Mucosa of descending colon (tissue), 3 donors: Measurements from ENCODE around the gene DOCK9. TPM values are rescaled to one million over a fixed set of nuclear protein-coding genes. Genes with fewer than 3 reads are reported as not detected.

Experiments
- ATAC-seq: fragments of 200-7000 bp; cut with Tn5 transposase; one replicate; pipeline ENCODE4 v1.9.1; 2020; ENCODE audit warnings: mild to moderate bottlenecking, moderate library complexity
- DNase-seq, 3 donors: peaks; one replicate each; pipeline ENCODE4 v3.0.0-alpha.2; 2020
- H3K36me3 ChIP-seq: fragments of 200-600 bp; one replicate; pipeline ENCODE4 v1.8.0; 2021; ENCODE audit warnings: low read depth, mild to moderate bottlenecking
- H3K4me1 ChIP-seq: fragments of 200-600 bp; one replicate; pipeline ENCODE4 v1.8.0; 2021; ENCODE audit warnings: low read depth, mild to moderate bottlenecking
- H3K4me3 ChIP-seq: fragments of 200-600 bp; one replicate; pipeline ENCODE4 v1.8.0; 2021; ENCODE audit warnings: mild to moderate bottlenecking
- H3K9me3 ChIP-seq: fragments of 200-600 bp; one replicate; pipeline ENCODE4 v1.8.0; 2021; ENCODE audit warnings: mild to moderate bottlenecking
- intact Hi-C, 2 donors: fragments of 100-400 bp; cut with DNase I in 1 of 2; cut with micrococcal nuclease in 1 of 2; formaldehyde crosslinking; loops; one replicate each; pipeline versions ENCODE4 v1.11.0 to v1.11.1; 2022; cut with DNase I, micrococcal nuclease
- total RNA-seq, 3 donors: library from RNA; stranded (reverse); fragmentation: NEBNext Ultra II Directional in 2 of 3; extraction: Animal tissue kit (Norgen Biotek cat#: 25700) in 2 of 3; gene quantifications; one replicate each; pipeline versions ENCODE4 v1.2.1 to v1.2.4, GENCODE V29; 2021 to 2023
- TF ChIP-seq, protein P1 (sequence below): fragments of 200-600 bp; IDR thresholded peaks from one replicate; pipeline ENCODE4 v1.8.0; 2022; ENCODE audit warnings: antibody characterized with exemption, mild to moderate bottlenecking
- donor health status: DM: no; HTN: no; CAD: no; lungs with moderate emphysema.
- donor health status: DM: no; HTN: no; CAD: no.
- donor health status: DM: no; HTN: yes; CAD: no.

Gene DOCK9
- total RNA-seq, 3 donors from 2014 or later, result 52.0 to 136 (median 54.4) TPM

DNA sequence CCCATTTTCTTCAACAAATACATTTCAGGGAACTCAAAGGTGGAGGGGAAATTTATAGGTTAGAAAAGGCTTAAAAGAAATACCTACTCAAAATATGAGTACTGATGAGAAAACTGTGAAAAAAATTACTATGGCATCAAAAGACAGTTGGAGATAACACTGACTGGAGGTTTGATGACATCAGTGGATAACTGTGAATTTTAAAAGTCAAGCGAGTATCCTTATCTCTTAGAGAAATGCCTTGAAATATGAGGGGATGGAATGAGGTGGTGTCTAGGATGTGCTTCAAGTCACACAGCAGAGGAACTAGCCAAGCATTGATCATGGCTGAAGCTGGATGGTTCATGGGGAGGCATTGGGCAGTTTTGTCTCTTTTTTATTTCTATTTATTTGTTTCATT, 198.2 kb downstream of the DOCK9 start:
- DNase-seq (no peak), ATAC-seq (no peak)
- intact Hi-C loops, result no loop called here
- Histone ChIP-seq H3K36me3 (no peaks in the 10 kb centered on the region), H3K4me1 (peaks cover 4% of the 10 kb centered on the region), H3K4me3 (no peak overlapping the region), H3K9me3 (no peaks in the 10 kb centered on the region)
- TF ChIP-seq, protein P1, sequence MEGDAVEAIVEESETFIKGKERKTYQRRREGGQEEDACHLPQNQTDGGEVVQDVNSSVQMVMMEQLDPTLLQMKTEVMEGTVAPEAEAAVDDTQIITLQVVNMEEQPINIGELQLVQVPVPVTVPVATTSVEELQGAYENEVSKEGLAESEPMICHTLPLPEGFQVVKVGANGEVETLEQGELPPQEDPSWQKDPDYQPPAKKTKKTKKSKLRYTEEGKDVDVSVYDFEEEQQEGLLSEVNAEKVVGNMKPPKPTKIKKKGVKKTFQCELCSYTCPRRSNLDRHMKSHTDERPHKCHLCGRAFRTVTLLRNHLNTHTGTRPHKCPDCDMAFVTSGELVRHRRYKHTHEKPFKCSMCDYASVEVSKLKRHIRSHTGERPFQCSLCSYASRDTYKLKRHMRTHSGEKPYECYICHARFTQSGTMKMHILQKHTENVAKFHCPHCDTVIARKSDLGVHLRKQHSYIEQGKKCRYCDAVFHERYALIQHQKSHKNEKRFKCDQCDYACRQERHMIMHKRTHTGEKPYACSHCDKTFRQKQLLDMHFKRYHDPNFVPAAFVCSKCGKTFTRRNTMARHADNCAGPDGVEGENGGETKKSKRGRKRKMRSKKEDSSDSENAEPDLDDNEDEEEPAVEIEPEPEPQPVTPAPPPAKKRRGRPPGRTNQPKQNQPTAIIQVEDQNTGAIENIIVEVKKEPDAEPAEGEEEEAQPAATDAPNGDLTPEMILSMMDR, result no peak

DNA sequence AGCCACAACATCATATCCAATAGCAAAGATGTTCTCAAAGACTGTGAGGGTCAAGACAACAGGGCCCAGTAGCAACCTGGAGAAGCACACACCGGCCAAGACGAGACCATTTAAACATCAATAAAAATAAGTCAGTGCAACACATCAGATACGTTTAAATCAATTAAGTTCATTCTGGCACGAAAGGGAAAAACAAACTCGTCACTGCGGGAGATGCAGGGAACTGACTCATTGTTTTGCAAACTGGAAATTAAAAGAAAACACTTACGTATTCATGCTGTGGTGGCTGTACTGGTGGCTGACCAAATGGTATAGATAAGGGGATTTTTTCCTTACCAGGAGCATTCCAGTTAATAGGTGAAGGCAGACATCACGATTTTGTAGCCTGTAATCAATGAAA, 199.1 kb downstream of the DOCK9 start:
- TF ChIP-seq, protein P1, result no peak
- intact Hi-C loops, result no loop called here
- H3K4me3 ChIP-seq, result no peak overlapping the region
- H3K9me3 ChIP-seq, result no peaks in the 10 kb centered on the region
- DNase-seq (no peak), ATAC-seq (no peak)
- H3K4me1 ChIP-seq, result peaks cover 4% of the 10 kb centered on the region
- no peaks in the 10 kb centered on the region for H3K36me3 ChIP-seq

DNA sequence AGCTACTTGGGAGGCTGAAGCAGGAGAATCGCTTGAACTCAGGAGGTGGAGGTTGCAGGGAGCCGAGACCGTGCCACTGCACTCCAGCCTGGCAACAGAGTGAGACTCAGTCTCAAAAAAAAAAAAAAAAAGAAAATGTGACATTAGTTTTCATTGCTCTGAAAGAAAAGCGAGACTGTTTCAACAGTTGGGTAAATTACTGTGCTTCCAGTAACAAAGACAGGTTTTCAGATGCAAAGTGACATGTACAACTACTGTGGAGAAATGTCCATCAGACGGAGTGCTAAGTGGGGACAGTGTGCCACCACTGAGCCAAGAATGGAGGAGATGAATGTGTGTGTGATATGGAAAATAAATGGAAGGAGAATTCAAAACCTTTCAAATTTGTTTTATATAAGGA, 201.2 kb downstream of the DOCK9 start:
- TF ChIP-seq, protein P1, result no peak
- DNase-seq, result no peak

DNA sequence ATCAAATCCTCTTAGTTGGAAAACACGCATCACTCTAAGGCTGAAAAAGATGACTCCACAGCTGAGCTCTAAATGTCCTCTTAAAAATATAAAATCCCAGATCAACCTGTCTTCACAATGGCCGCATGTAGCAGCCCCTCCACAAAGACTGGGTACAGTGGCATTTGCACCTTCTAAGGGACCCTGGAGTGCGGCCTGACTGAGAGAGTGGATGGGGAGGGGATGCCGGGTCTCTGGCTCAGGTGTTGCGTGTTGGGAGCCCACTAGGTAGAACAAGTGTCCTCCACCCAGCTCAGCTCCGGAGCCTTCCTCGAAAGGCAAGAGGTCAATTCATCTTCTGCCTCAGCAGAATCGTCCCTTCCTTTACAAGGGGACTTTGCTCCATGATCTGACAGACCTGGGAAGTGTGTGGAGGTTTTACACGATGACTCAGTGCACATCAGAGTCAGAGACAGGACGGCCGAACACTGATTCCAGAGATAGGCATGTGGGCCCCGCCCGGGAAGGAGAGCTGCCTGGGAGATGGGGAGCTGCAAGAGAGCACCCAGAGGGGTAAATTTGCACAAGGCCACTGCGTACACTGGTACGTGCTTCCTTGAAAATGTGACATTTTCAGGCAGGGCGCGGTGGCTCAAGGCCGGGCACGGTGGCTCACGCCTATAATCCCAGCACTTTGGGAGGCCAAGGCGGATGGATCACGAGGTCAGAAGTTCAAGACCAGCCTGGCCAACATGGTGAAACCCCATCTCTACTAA, 201.8 kb downstream of the DOCK9 start:
- Histone ChIP-seq H3K4me1 (peaks cover 4% of the 10 kb centered on the region), H3K36me3 (no peaks in the 10 kb centered on the region), H3K9me3 (no peaks in the 10 kb centered on the region), H3K4me3 (no peak overlapping the region)
- TF ChIP-seq, protein P1, result no peak
- intact Hi-C loops, result no loop called here
- peak; percentile 97 for ATAC-seq
- peak; percentile 74 to 84 (median 81) for DNase-seq

More for the DNA sequence above, 201.2 kb downstream of the DOCK9 start:
- no peak overlapping the region for H3K4me3 ChIP-seq
- intact Hi-C loops, result no loop called here
- no peaks in the 10 kb centered on the region for H3K9me3 ChIP-seq
- H3K4me1 ChIP-seq, result peaks cover 4% of the 10 kb centered on the region
- ATAC-seq, result no peak
- no peaks in the 10 kb centered on the region for H3K36me3 ChIP-seq

DNA sequence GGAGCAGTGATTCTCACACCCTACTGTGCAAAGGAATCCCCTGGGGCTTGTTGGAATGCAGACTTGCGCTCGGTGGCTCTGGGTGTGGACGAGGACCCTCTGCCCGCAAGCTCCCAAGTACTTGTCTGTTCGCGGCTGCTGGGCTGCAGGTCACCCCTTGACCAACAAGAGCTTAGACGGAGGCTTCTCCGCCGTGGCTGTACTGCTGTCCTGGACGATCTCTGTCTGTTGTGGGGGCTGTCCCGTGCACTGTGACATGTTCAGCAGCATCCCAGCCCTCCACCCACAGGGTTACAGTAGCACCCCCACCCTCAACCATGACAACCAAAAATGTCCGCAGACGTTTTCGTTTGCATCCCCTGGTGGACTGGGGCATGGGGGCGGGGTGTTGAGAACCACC, 202.5 kb downstream of the DOCK9 start:
- DNase-seq (no peak), ATAC-seq (no peak)
- TF ChIP-seq, protein P1, result no peak
- peaks cover 4% of the 10 kb centered on the region for H3K4me1 ChIP-seq
- intact Hi-C loops, result no loop called here
- no peak overlapping the region for H3K4me3 ChIP-seq
- no peaks in the 10 kb centered on the region for H3K36me3 ChIP-seq
- H3K9me3 ChIP-seq, result no peaks in the 10 kb centered on the region
